NCI-H2029 (cell line): Measurements from ENCODE around the gene SPINT2.
"Not testable (repeated sequence)": the region's sequence is repeated elsewhere in the genome, so short reads cannot be mapped to it uniquely, and the experiment has no call there.

Experiments
- DNase-seq: peaks from one replicate; lab custom pipeline; 2025; lab: John Stamatoyannopoulos, UW

SPINT2 gene

GRCh38 chr19:38321646-38322196, 57.3 kb downstream of the SPINT2 start:
- no peak for DNase-seq

DNA sequence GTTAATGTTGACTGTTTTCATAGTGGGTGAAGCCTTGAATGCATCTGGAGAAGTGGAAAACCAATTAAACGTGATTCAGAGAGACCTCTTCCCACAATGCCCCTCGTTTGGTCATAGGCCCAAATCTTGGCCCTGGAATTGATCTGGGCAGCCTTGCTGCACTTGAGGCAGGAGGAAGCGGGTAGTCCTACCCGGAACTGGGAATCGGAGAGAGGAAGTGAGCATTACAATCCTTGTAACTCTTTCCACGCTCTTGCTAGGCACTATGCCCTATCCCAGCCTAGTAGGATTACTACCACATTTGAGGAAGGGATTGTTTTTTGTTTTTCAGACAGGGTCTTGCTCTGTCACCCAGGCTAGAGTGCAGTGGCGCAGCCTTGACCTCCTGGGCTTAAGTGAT, 58.9 kb downstream of the SPINT2 start:
- no peak for DNase-seq

- DNase-seq: no peak
These were observed 60.1 kb downstream of the SPINT2 start for GRCh38 chr19:38324431-38324830.

DNA sequence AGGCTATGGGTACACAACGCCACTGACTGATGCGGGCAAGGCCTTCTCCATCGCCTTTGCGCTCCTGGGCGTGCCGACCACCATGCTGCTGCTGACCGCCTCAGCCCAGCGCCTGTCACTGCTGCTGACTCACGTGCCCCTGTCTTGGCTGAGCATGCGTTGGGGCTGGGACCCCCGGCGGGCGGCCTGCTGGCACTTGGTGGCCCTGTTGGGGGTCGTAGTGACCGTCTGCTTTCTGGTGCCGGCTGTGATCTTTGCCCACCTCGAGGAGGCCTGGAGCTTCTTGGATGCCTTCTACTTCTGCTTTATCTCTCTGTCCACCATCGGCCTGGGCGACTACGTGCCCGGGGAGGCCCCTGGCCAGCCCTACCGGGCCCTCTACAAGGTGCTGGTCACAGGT, 62.2 kb downstream of the SPINT2 start:
- DNase-seq: no peak

GRCh38 chr19:38329651-38330050, 65.3 kb downstream of the SPINT2 start:
- DNase-seq: no peak

DNA sequence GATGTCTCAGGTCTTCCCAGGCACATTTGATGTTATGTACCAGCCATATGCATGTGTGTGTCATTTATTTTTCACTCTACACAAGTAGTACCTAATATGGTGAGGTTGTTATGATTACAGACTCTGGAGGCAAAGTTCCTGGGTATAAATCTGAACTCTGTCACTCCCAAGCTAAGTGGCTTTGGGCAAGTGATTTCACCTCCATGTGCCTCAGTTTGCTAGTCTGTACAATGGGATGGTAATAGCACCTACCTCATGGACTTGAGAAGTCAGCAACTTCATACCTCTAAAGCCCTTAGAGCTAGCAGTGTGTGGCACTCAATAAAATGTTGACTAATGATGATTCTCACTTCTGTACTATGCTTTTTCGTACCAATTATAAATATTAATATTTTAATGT, 67.4 kb downstream of the SPINT2 start:
- DNase-seq: no peak

GRCh38 chr19:38333245-38333644, 68.9 kb downstream of the SPINT2 start:
- no peak for DNase-seq

DNA sequence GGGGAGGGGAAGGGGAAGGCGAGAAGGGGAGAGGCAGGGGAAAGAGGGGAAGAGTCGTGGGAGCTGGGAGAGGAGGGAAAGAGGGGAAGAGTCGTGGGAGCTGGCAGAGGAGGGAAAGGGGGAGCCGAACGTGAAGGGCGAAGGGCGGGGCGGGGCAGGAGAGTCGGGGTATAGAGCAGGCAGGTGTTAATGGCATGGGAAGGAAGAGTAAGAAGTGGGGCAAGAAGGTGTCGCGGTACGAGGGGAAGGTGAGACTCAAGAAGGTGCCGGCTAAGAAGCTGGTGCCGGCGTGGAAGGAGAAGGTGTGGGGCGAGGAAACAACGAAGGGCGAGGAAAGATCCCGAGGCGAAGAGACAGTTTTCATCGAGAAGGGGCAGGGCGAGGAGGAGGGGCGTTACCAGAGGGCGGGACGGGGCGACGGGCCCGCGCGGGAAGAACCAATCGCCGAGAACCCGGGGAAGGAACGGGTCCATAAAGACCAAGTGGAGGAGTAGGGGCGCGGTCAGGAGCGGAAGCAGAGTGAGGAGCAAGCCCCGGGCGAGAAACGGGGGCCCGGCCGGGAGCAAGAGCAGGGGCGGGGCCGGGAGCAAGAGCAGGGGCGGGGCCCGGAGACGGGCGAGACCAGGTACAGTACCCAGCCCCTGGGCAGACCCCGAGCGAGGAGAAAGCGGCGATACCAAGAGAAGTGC, 71.7 kb downstream of the SPINT2 start:
- peak; percentile 97 for DNase-seq

- peak; percentile 95 for DNase-seq
These were observed 72.4 kb downstream of the SPINT2 start for GRCh38 chr19:38336638-38337359.

DNA sequence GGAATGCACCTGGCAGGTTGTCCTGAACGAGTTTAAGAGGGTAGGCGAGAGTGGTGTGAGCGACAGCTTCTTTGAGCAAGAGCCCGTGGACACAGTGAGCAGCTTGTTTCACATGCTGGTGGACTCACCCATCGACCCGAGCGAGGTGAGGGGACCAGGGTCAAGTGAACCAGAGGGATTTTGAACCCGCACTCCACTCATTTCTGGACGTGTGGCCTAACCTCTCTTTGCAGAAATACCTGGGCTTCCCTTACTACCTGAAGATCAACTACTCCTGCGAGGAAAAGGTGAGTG, 72.9 kb downstream of the SPINT2 start:
- no peak for DNase-seq

DNA sequence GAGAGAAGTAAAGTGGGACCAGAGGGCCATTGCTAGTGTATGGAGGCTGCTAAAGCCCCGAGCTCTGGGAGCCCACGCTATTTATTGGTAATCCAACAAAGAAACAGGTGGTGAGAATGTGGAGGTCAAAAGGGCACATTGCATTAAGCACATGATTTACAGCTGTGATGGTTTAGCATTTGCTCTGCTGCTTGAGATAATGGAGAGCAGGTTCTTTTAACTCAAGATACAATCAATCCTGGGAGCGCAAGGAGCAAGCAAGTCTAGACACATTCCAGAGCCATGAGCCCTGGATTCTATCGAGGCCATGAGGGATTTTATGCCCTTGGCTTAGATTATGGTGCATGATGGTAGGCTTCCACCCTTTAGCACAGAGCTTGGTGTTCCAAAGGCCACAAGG, 74.6 kb downstream of the SPINT2 start:
- not testable (repeated sequence) for DNase-seq

DNA sequence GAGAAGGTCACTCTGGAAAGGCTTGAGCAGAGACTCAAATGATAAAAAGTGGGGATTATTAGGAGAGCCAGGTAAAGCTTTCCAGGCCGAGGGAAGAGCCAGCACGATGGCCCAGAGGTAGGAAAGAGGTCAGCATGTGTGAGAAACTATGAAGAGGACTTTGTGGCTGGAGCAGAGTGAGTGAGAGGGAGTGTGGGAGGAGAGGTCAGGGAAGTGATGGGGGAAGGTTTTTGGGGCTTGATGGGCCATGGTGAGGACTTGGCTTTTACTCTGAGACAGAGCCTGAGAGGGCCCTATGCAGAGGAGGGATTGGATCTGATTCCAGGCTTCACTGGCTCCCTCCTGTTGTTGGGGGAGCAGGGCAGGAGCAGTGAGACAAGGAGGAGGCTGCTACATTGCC, 76.6 kb downstream of the SPINT2 start:
- no peak for DNase-seq
